SU-DHL-6 (cell line): ENCODE data around the gene ARMS2.

Experiments used
- H2AFZ ChIP-seq: fragments of 200-600 bp; sonication (generic); 2 replicates; pipeline ENCODE4 v1.6.1; 2014; ENCODE audit warnings: low read depth, mild to moderate bottlenecking, moderate library complexity, mixed read lengths, antibody characterized with exemption, low read length; ENCODE audit not compliant: severe bottlenecking
- H3F3A ChIP-seq: fragments of 200-600 bp; shearing (Covaris generic); 2 replicates; pipeline ENCODE4 v1.6.0; 2016; ENCODE audit warnings: antibody characterized with exemption, mild to moderate bottlenecking; ENCODE audit not compliant: insufficient read depth
- H3K27ac ChIP-seq: fragments of 200-600 bp; sonication (generic); 2 replicates; pipeline ENCODE4 v1.5.1; 2016; ENCODE audit warnings: low read depth, mild to moderate bottlenecking, low read length, moderate library complexity, mixed read lengths
- H3K27me3 ChIP-seq: fragments of 200-600 bp; sonication (generic), shearing (Covaris generic); 2 replicates; pipeline ENCODE4 v1.6.0; 2014; ENCODE audit warnings: mild to moderate bottlenecking, low read length
- H3K36me3 ChIP-seq: fragments of 200-600 bp; sonication (generic); 2 replicates; pipeline ENCODE4 v1.6.1; 2014; ENCODE audit warnings: mild to moderate bottlenecking, low read length, mixed read lengths
- H3K4me2 ChIP-seq: fragments of 300-600, 200-600 bp; shearing (Covaris generic), sonication (generic); 2 replicates; pipeline ENCODE4 v1.6.0; 2014; ENCODE audit warnings: low read length, low read depth, mild to moderate bottlenecking; ENCODE audit not compliant: poor library complexity, severe bottlenecking
- H3K4me3 ChIP-seq: fragments of 200-600 bp; sonication (generic); 2 replicates; pipeline ENCODE4 v1.5.1; 2014; ENCODE audit warnings: antibody characterized with exemption, low read length, mild to moderate bottlenecking, mixed read lengths; ENCODE audit not compliant: insufficient read depth, poor library complexity, severe bottlenecking
- H3K79me2 ChIP-seq: fragments of 200-600 bp; sonication (generic); 2 replicates; pipeline ENCODE4 v1.6.1; 2014; ENCODE audit warnings: mild to moderate bottlenecking, low read length, moderate library complexity; ENCODE audit not compliant: insufficient read depth
- H3K9ac ChIP-seq: fragments of 200-600 bp; sonication (generic); 2 replicates; pipeline ENCODE4 v1.7.0; 2014; ENCODE audit warnings: mild to moderate bottlenecking, low read length
- H3K9me2 ChIP-seq: fragments of 200-600 bp; sonication (generic); replicated peaks from 2 replicates; pipeline ENCODE4 v1.6.1; 2014; ENCODE audit warnings: low read length; ENCODE audit not compliant: insufficient read depth
- H3K9me3 ChIP-seq: fragments of 200-600 bp; sonication (generic); 2 replicates; pipeline ENCODE4 v1.6.1; 2014; ENCODE audit warnings: low read length, mixed read lengths; ENCODE audit not compliant: insufficient read depth
- H4K20me1 ChIP-seq: fragments of 200-600 bp; sonication (generic); 2 replicates; pipeline ENCODE4 v1.6.1; 2014; ENCODE audit warnings: low read depth, mild to moderate bottlenecking, antibody characterized with exemption, low read length, moderate library complexity, mixed read lengths
- CTCF ChIP-seq: fragments of 200-600 bp; sonication (generic); IDR thresholded peaks from one replicate; pipeline ENCODE4 v1.5.1; 2017; ENCODE audit warnings: antibody characterized with exemption, mild to moderate bottlenecking, low read length, moderate library complexity; ENCODE audit not compliant: insufficient read depth, poor library complexity, severe bottlenecking
- EZH2phosphoT487 ChIP-seq: fragments of 200-600 bp; sonication (generic), shearing (Covaris generic); conservative IDR thresholded peaks from 2 replicates; pipeline ENCODE4 v1.6.1; 2018; ENCODE audit warnings: mild to moderate bottlenecking, antibody characterized with exemption, low read length, moderate library complexity, mixed read lengths

Gene ARMS2

GRCh38 chr10:122445469-122445868 lies 9.0 kb upstream of the ARMS2 start:
- Histone ChIP-seq H3K4me3 (no peak overlapping the region), H3K9ac (no peak overlapping the region), H3F3A (no peaks in the 10 kb centered on the region), H3K27me3 (no peaks in the 10 kb centered on the region), H3K36me3 (no peaks in the 10 kb centered on the region), H3K79me2 (no peaks in the 10 kb centered on the region), H3K4me2 (no peak overlapping the region), H3K27ac (no peak overlapping the region), H4K20me1 (no peaks in the 10 kb centered on the region), H3K9me3 (no peaks in the 10 kb centered on the region), H2AFZ (no peak overlapping the region), H3K9me2 (no peaks in the 10 kb centered on the region)
- TF ChIP-seq CTCF, result no peak
- TF ChIP-seq EZH2phosphoT487, result no peak

- Histone ChIP-seq H3K9ac (no peak overlapping the region), H3F3A (no peaks in the 10 kb centered on the region), H4K20me1 (no peaks in the 10 kb centered on the region), H3K4me2 (no peak overlapping the region), H3K4me3 (no peak overlapping the region), H3K9me3 (no peaks in the 10 kb centered on the region), H3K79me2 (no peaks in the 10 kb centered on the region), H3K27me3 (no peaks in the 10 kb centered on the region), H3K36me3 (no peaks in the 10 kb centered on the region), H2AFZ (no peak overlapping the region), H3K9me2 (no peaks in the 10 kb centered on the region), H3K27ac (no peak overlapping the region)
- TF ChIP-seq EZH2phosphoT487 (no peak), CTCF (no peak)
These were observed 8.5 kb upstream of the ARMS2 start for GRCh38 chr10:122445904-122446303.

- TF ChIP-seq EZH2phosphoT487, result no peak
- TF ChIP-seq CTCF, result no peak
- H2AFZ ChIP-seq, result no peak overlapping the region
These were observed 7.6 kb upstream of the ARMS2 start for GRCh38 chr10:122446668-122447423.

More at GRCh38 chr10:122446668-122447423, 7.6 kb upstream of the ARMS2 start:
- no peak overlapping the region for H3K27ac ChIP-seq
- H3K27me3 ChIP-seq, result no peaks in the 10 kb centered on the region
- no peaks in the 10 kb centered on the region for H3K36me3 ChIP-seq
- no peaks in the 10 kb centered on the region for H4K20me1 ChIP-seq
- no peak overlapping the region for H3K9ac ChIP-seq
- no peak overlapping the region for H3K4me3 ChIP-seq
- H3K9me2 ChIP-seq, result no peaks in the 10 kb centered on the region
- H3K79me2 ChIP-seq, result no peaks in the 10 kb centered on the region
- H3K4me2 ChIP-seq, result no peak overlapping the region
- no peaks in the 10 kb centered on the region for H3F3A ChIP-seq
- H3K9me3 ChIP-seq, result no peaks in the 10 kb centered on the region
